CD14-positive monocyte (primary cell): Measurements from ENCODE around the gene MYOD1. TPM values are rescaled to one million over a fixed set of nuclear protein-coding genes. Genes with fewer than 3 reads are reported as not detected.

Source experiments
- DNase-seq, 3 donors: peaks; one replicate each; pipeline ENCODE4 v3.0.0-alpha.2; 2011 to 2022
- H2AFZ ChIP-seq: 2 replicates; pipeline ENCODE4 v1.6.0; 2012; ENCODE audit warnings: mild to moderate bottlenecking, low read depth, low read length, inconsistent platforms; ENCODE audit not compliant: insufficient read depth, poor library complexity, severe bottlenecking
- H3K27ac ChIP-seq, 2 donors: 1 replicate in 1 of 2; 2 replicates in 1 of 2; pipeline ENCODE4 v1.5.1; 2012 to 2013; ENCODE audit warnings: low read length in 2 of 2, control low read depth in 1 of 2, inconsistent platforms in 1 of 2, low read depth in 1 of 2, mild to moderate bottlenecking in 1 of 2
- H3K27me3 ChIP-seq, 2 donors: one replicate each; pipeline versions ENCODE4 v1.6.0 to v1.6.1; 2011 to 2013; ENCODE audit warnings: low read length in 2 of 2; ENCODE audit not compliant: control insufficient read depth in 2 of 2, insufficient read depth in 2 of 2
- H3K36me3 ChIP-seq, 2 donors: replicated peaks in 1 of 2; 1 replicate in 1 of 2; 2 replicates in 1 of 2; pipeline versions ENCODE4 v1.5.1 to v1.6.1; 2012 to 2013; ENCODE audit warnings: low read length in 2 of 2, control low read depth in 1 of 2, inconsistent platforms in 1 of 2, mild to moderate bottlenecking in 1 of 2; ENCODE audit not compliant: insufficient read depth in 2 of 2, control insufficient read depth in 1 of 2
- H3K4me1 ChIP-seq, 2 donors: 1 replicate in 1 of 2; 2 replicates in 1 of 2; pipeline versions ENCODE4 v1.5.1 to v1.6.1; 2012 to 2013; ENCODE audit warnings: low read length in 2 of 2, control low read depth in 1 of 2, inconsistent platforms in 1 of 2, mild to moderate bottlenecking in 1 of 2, moderate library complexity in 1 of 2; ENCODE audit not compliant: insufficient read depth in 2 of 2, control insufficient read depth in 1 of 2
- H3K4me2 ChIP-seq: replicated peaks from 2 replicates; pipeline ENCODE3; 2012; ENCODE audit warnings: low read length, moderate library complexity, mild to moderate bottlenecking; ENCODE audit not compliant: poor library complexity, severe bottlenecking; ENCODE audit errors: extremely low read depth
- H3K4me3 ChIP-seq, 3 experiments: fragments of 200-600 bp in 1 of 3; sonication (generic) in 1 of 3; replicated peaks in 1 of 3; 1 replicate in 2 of 3; 2 replicates in 1 of 3; pipeline ENCODE4 v1.5.1; 2011 to 2013; ENCODE audit warnings: low read length in 3 of 3, mild to moderate bottlenecking in 3 of 3, control low read depth in 2 of 3, low read depth in 2 of 3, inconsistent platforms in 1 of 3, moderate library complexity in 1 of 3
- H3K79me2 ChIP-seq: 2 replicates; pipeline ENCODE4 v1.6.0; 2012; ENCODE audit warnings: mild to moderate bottlenecking, control low read depth, inconsistent platforms, low read length, moderate library complexity; ENCODE audit not compliant: insufficient read depth
- H3K9ac ChIP-seq: 2 replicates; pipeline ENCODE4 v1.6.0; 2017; ENCODE audit warnings: low read length, mild to moderate bottlenecking; ENCODE audit not compliant: insufficient read depth, poor library complexity, severe bottlenecking
- H3K9me3 ChIP-seq, 2 donors: replicated peaks in 1 of 2; 1 replicate in 1 of 2; 2 replicates in 1 of 2; pipeline versions ENCODE4 v1.5.1 to v1.6.1; 2012 to 2013; ENCODE audit warnings: low read length in 2 of 2, control low read depth in 1 of 2; ENCODE audit not compliant: control insufficient read depth in 1 of 2, insufficient read depth in 1 of 2
- H4K20me1 ChIP-seq: 2 replicates; pipeline ENCODE4 v1.6.0; 2012; ENCODE audit warnings: mild to moderate bottlenecking, low read length, control low read depth, moderate library complexity; ENCODE audit not compliant: insufficient read depth
- H3K27ac Mint-ChIP-seq, 7 donors: one replicate each; pipeline ENCODE4 v1.8.0; 2020; ENCODE audit warnings: mild to moderate bottlenecking in 7 of 7, mixed read lengths in 7 of 7, moderate library complexity in 6 of 7, inconsistent platforms in 2 of 7
- H3K27me3 Mint-ChIP-seq, 3 donors: one replicate each; pipeline ENCODE4 v1.8.0; 2021 to 2022; ENCODE audit warnings: low read depth in 3 of 3, mild to moderate bottlenecking in 3 of 3, mixed read lengths in 3 of 3, moderate library complexity in 3 of 3, inconsistent platforms in 1 of 3
- H3K36me3 Mint-ChIP-seq, 2 donors: one replicate each; pipeline ENCODE4 v1.8.0; 2020; ENCODE audit warnings: mixed read lengths in 2 of 2, inconsistent platforms in 1 of 2, mild to moderate bottlenecking in 1 of 2
- H3K4me1 Mint-ChIP-seq: one replicate; pipeline ENCODE4 v1.8.0; 2020; ENCODE audit warnings: mild to moderate bottlenecking, mixed read lengths
- H3K4me3 Mint-ChIP-seq, 2 donors: one replicate each; pipeline ENCODE4 v1.8.0; 2020; ENCODE audit warnings: mild to moderate bottlenecking in 2 of 2, mixed read lengths in 2 of 2, moderate library complexity in 1 of 2
- H3K9me3 Mint-ChIP-seq, 7 donors: one replicate each; pipeline ENCODE4 v1.8.0; 2020 to 2022; ENCODE audit warnings: mixed read lengths in 7 of 7, mild to moderate bottlenecking in 6 of 7, moderate library complexity in 6 of 7, inconsistent platforms in 2 of 7
- CTCF ChIP-seq: fragments of 200-600 bp; IDR thresholded peaks from one replicate; pipeline ENCODE4 v1.8.0; 2022; ENCODE audit warnings: antibody characterized with exemption, mild to moderate bottlenecking
- WGBS: methylation state at CpG from one replicate; pipeline ENCODE4 v1.1.5; 2013; ENCODE audit warnings: missing lambda C conversion rate; ENCODE audit not compliant: insufficient coverage; 5-methylcytosine and 5-hydroxymethylcytosine counted together
- intact Hi-C, 2 donors: fragments of 100-400 bp; cut with micrococcal nuclease; formaldehyde crosslinking; loops; one replicate each; pipeline versions ENCODE4 v1.15.0 to v1.15.1; 2023
- polyA plus RNA-seq, 3 donors: library from polyadenylated mRNA; depleted of rRNA in 1 of 3; unstranded in 2 of 3; stranded (reverse) in 1 of 3; fragments of 300-500 nt in 2 of 3; fragments of >200 nt in 1 of 3; fragmentation: Illumina TruSeq in 2 of 3; gene quantifications; 1 replicate in 2 of 3; 2 replicates in 1 of 3; pipeline ENCODE4 v1.2.3, GENCODE V29; 2012 to 2021

The MYOD1 gene
- polyA plus RNA-seq, 3 donors, result not detected

DNA sequence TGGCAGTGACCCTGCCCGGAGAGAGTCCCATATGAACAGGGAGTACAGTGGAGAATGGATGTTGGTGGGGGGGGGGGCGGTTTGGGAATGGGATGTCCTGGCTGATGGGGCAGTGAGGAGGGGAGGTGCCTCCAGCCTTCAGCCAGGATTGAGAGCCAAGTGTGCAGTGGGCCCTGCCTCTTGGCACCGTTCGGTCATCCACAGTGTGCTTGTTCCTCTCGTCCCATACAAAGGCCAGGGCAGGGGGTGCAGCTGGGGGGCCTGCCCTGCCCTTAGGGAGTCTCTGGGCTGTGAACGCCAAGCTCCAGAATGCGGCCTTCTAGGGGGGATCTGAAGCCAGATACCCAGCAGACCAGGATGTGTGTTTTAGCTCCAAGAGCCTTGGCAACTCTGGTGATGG lies 49.2 kb downstream of the MYOD1 start:
- Histone ChIP-seq H3K4me1 (no peaks in the 10 kb centered on the region), H3K9ac (no peak overlapping the region), H4K20me1 (no peaks in the 10 kb centered on the region), H3K27me3 (no peaks in the 10 kb centered on the region), H3K36me3 (no peaks in the 10 kb centered on the region), H3K27ac (no peak overlapping the region), H3K9me3 (no peaks in the 10 kb centered on the region), H3K79me2 (no peaks in the 10 kb centered on the region), H2AFZ (no peak overlapping the region), H3K4me3 (no peak overlapping the region), H3K4me2 (no peak overlapping the region)
- peaks cover 0 to 3% (median 1%) of the 10 kb centered on the region in 3 donors for H3K27me3 Mint-ChIP-seq
- DNase-seq, result no peak
- no peak overlapping the region for H3K27ac Mint-ChIP-seq
- H3K4me1 Mint-ChIP-seq, result no peaks in the 10 kb centered on the region
- peaks cover 0 to 2% (median 0%) of the 10 kb centered on the region in 7 donors for H3K9me3 Mint-ChIP-seq
- WGBS, result 95% methylated on average over 4 of the region's 7 CpGs
- intact Hi-C loops, result no loop called here
- H3K4me3 Mint-ChIP-seq, result no peak overlapping the region
- H3K36me3 Mint-ChIP-seq, result no peaks in the 10 kb centered on the region
- TF ChIP-seq CTCF, result no peak

- H3K27me3 ChIP-seq, result no peaks in the 10 kb centered on the region
- H3K36me3 Mint-ChIP-seq, result no peaks in the 10 kb centered on the region
- H2AFZ ChIP-seq, result no peak overlapping the region
- no peaks in the 10 kb centered on the region for H3K9me3 ChIP-seq
- H3K9me3 Mint-ChIP-seq, result peaks cover 0 to 2% (median 0%) of the 10 kb centered on the region in 7 donors
- no peaks in the 10 kb centered on the region for H3K4me1 ChIP-seq
- no peaks in the 10 kb centered on the region for H4K20me1 ChIP-seq
- H3K4me3 ChIP-seq, result no peak overlapping the region
- WGBS, result no CpG with 5 or more reads among the region's 1 CpG
- intact Hi-C loops, result no loop called here
- H3K4me1 Mint-ChIP-seq, result no peaks in the 10 kb centered on the region
- H3K27ac ChIP-seq, result no peak overlapping the region
- H3K36me3 ChIP-seq, result no peaks in the 10 kb centered on the region
- H3K79me2 ChIP-seq, result no peaks in the 10 kb centered on the region
- no peak for TF ChIP-seq CTCF
- H3K27ac Mint-ChIP-seq, result no peak overlapping the region
- peaks cover 0 to 3% (median 1%) of the 10 kb centered on the region in 3 donors for H3K27me3 Mint-ChIP-seq
- no peak overlapping the region for H3K9ac ChIP-seq
- DNase-seq, result no peak
- no peak overlapping the region for H3K4me2 ChIP-seq
- no peak overlapping the region for H3K4me3 Mint-ChIP-seq
These were observed 49.8 kb downstream of the MYOD1 start for GRCh38 chr11:17769218-17769617.
